Breast epithelium (tissue), 3 donors: ENCODE data around the gene PPP2R3B.

ENCODE experiments used
- POLR2A ChIP-seq: fragments of 450-650 bp; IDR thresholded peaks from one replicate; pipeline ENCODE4 v1.6.1; 2016; ENCODE audit warnings: antibody characterized with exemption, mild to moderate bottlenecking, moderate library complexity
- POLR2AphosphoS5 ChIP-seq, 3 donors: sonication (generic); formaldehyde crosslinking; IDR thresholded peaks; one replicate each; pipeline ENCODE4 v1.6.1; 2017; ENCODE audit warnings: antibody characterized with exemption in 3 of 3
- TF ChIP-seq, protein P1 (sequence below), 3 donors: fragments of 450-650 bp; IDR thresholded peaks; one replicate each; pipeline ENCODE4 v1.5.1; 2016 to 2017; ENCODE audit warnings: antibody characterized with exemption in 3 of 3, mild to moderate bottlenecking in 3 of 3, moderate library complexity in 3 of 3

DNA sequence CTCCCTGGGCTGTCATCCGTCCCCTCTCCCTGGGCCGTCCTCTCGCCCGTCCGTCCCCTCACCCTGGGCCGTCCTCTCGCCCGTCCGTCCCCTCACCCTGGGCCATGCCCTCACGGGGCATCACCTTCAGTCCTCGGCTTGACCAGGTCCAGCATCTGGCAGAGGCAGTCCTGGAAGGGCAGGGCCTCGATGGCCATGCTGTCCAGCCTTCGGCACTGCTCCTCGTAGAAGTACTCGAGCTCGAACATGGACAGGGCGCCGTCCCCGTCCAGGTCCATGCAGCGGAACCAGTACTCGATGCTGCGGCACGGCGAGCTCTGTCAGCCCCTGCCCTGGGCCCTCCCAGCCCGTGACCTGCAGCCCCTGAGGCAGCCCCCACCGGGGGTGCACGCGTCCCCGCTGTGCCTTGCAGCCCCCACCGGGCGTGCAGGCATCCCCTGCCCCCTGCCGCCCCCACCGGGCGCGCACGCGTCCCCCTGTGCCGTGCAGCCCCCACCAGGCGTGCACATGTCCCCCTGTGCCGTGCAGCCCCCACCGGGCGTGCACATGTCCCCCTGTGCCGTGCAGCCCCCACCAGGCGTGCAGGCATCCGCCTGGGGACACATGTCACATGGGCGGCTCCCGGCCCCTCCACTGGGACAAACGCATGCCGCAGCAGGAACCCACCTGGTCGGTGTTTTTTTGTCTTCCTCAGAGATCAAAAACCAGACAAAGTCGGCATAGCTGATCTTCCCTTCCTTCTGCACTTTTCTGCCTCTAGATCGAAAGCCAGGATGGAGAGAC lies 45.9 kb downstream of the PPP2R3B start:
- TF ChIP-seq, protein P1, sequence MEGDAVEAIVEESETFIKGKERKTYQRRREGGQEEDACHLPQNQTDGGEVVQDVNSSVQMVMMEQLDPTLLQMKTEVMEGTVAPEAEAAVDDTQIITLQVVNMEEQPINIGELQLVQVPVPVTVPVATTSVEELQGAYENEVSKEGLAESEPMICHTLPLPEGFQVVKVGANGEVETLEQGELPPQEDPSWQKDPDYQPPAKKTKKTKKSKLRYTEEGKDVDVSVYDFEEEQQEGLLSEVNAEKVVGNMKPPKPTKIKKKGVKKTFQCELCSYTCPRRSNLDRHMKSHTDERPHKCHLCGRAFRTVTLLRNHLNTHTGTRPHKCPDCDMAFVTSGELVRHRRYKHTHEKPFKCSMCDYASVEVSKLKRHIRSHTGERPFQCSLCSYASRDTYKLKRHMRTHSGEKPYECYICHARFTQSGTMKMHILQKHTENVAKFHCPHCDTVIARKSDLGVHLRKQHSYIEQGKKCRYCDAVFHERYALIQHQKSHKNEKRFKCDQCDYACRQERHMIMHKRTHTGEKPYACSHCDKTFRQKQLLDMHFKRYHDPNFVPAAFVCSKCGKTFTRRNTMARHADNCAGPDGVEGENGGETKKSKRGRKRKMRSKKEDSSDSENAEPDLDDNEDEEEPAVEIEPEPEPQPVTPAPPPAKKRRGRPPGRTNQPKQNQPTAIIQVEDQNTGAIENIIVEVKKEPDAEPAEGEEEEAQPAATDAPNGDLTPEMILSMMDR (IDR thresholded peaks at IDR 0.05): no peak
- TF ChIP-seq POLR2A (no peak), POLR2AphosphoS5 (IDR thresholded peaks at IDR 0.05) (no peak)
